ENCODE data around the gene PARN.
"Not testable (repeated sequence)": the region's sequence is repeated elsewhere in the genome, so short reads cannot be mapped to it uniquely, and the experiment has no call there.

The PARN gene

DNA sequence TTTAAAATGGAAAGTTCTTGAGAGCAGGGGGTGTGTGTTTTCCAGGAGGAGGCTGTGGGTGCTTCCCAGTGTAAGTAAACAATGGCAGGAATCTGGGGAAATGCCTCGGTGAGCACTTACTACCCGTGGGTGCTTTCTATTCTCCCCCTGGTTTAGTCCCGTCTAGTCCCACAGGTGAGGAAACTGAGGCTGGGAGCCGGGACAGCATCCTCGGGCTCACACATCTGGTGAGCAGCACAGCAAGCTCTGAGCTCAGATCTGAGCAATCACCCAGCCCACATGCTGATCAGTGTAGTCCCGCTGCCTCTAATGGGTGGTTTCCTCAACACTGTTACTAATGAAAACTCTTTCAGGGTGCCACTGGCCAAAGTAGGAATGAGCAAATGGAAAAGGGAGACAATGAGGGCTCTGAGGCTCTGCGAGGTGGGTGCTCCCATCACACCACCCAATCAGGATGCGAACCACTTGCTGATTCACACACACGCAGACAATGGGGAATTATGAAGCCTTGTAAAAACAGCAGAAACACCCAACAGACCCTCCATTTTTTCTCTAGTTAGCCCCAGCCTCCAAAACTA, 202.6 kb downstream of the PARN start:
- H3K36me3 Mint-ChIP-seq (ENCODE audit: insufficient read depth): no peaks in the 10 kb centered on the region
- no peaks in the 10 kb centered on the region for H3K4me1 Mint-ChIP-seq (ENCODE audit: low read depth in 2 of 2)
- H3K9me3 Mint-ChIP-seq: no peaks in the 10 kb centered on the region
- no peak for ATAC-seq (replicated peaks)
- no peak overlapping the region for H3K4me3 Mint-ChIP-seq
- DNase-seq: no peak
- H3K27ac Mint-ChIP-seq: no peak overlapping the region
- H3K27me3 Mint-ChIP-seq: no peaks in the 10 kb centered on the region

DNA sequence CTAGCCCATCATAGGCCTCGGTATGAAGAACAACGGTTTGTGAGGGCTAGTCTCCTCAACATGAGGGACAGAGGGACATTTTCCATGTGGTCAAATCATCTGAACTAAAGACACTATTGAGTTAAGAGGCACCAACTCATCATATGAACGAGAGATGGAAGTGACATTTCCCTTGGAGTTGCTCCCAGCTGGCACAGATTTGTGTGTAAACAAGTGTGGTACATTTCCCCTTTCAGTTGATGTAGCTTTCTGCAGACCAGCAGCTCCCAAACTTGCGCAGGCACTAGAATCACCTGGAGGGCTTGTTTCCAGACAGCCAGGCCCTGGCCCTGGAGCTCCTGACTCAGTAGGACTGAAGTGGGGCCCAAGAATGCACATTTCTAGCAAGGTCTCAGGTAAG, 205.5 kb downstream of the PARN start:
- DNase-seq (no peak), ATAC-seq (replicated peaks) (no peak)
- Mint-ChIP-seq H3K36me3 (ENCODE audit: insufficient read depth) (no peaks in the 10 kb centered on the region), H3K9me3 (no peaks in the 10 kb centered on the region), H3K4me3 (no peak overlapping the region), H3K27me3 (no peaks in the 10 kb centered on the region), H3K27ac (no peak overlapping the region), H3K4me1 (ENCODE audit: low read depth in 2 of 2) (no peaks in the 10 kb centered on the region)

DNA sequence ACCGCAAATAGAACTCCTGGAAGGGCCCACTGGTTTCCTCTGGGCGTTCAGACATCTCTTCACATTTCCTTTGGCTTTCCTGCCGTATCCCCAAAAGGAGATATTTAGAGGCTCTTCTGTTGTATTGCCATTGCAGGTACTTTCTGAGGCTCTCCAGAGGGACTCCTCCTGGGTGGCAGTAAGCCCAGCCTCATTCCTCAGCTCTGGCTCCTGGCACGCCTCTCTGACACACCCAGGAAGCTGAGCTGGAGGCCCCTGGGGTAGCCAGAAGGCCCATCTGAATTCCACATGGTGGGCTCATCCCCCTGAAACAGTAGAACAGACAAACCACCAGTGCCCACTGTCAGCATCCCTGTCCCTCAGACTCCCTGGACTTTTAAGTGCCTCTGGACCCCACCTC, 206.7 kb downstream of the PARN start:
- Mint-ChIP-seq H3K4me1 (ENCODE audit: low read depth in 2 of 2) (no peaks in the 10 kb centered on the region), H3K9me3 (no peaks in the 10 kb centered on the region), H3K27ac (peak overlapping the region in 1 of 2 donors; percentile 29), H3K4me3 (no peak overlapping the region), H3K27me3 (no peaks in the 10 kb centered on the region), H3K36me3 (ENCODE audit: insufficient read depth) (no peaks in the 10 kb centered on the region)
- ATAC-seq (replicated peaks) (no peak), DNase-seq (no peak)

DNA sequence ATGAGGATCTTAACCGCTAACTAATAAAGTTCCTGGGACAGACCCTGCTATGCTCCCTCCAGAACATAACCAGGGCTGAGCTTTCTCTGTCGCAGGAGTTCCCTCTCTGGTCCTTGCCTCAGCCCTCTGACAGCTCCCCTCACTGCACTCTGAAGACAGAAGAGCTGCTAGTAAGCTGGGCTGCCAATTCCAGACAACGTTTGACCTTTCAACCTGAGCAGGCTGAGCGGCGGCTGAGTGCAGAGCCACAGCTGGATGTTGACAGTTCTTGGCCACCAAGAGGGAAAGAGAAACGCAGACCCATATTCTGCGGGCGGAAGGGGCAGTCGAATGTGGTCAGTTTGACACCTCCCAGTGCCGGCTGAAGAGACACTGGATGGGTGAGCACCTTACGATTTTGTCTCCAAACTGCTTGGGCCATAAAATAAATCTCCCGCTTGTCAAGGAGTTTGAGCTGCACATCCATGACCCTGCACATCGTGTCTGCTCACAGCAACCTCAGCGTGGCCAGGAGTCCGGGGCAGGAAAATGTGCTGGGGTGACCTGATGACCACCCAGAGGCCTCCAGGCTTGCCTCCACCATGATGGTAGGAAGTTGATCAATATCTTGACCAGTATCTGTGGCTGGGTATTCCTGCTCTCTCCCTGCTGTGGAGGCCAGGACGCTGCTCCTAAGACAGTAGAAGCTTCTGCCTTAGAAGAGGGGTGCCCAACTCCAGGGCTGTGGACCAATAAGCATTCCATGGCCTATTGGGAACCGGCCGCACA, 209.2 kb downstream of the PARN start:
- no peak overlapping the region for H3K4me3 Mint-ChIP-seq
- ATAC-seq (replicated peaks): no peak

DNA sequence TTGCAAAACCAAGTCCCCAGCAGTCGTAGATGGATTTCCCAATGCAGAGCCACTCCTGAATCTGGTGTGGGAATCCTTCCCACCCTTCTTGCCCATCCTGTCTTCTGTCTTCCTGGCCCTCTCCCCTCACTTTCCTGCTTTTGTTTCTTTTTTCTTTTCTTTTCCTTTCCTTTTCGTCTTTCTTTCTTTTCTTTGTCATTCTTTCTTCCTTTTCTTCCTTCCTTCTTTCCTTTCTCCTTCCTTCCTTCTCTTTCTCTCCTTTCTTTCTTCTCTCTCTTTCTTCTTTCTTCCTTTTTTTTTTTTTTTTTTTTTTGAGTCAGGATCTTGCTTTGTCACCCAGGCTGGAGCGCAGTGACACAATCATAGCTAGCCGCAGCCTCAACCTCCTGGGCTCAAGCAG, 209.8 kb downstream of the PARN start:
- H3K9me3 Mint-ChIP-seq; DNase-seq; H3K36me3 Mint-ChIP-seq (ENCODE audit: insufficient read depth); H3K27me3 Mint-ChIP-seq; H3K4me3 Mint-ChIP-seq; H3K4me1 Mint-ChIP-seq (ENCODE audit: low read depth in 2 of 2); H3K27ac Mint-ChIP-seq; ATAC-seq (replicated peaks): not testable (repeated sequence)

More for the DNA sequence above, 209.2 kb downstream of the PARN start:
- H3K36me3 Mint-ChIP-seq (ENCODE audit: insufficient read depth): no peaks in the 10 kb centered on the region
- H3K27ac Mint-ChIP-seq: no peak overlapping the region
- H3K9me3 Mint-ChIP-seq: no peaks in the 10 kb centered on the region
- no peak for DNase-seq
- no peaks in the 10 kb centered on the region for H3K27me3 Mint-ChIP-seq
- H3K4me1 Mint-ChIP-seq (ENCODE audit: low read depth in 2 of 2): no peaks in the 10 kb centered on the region

DNA sequence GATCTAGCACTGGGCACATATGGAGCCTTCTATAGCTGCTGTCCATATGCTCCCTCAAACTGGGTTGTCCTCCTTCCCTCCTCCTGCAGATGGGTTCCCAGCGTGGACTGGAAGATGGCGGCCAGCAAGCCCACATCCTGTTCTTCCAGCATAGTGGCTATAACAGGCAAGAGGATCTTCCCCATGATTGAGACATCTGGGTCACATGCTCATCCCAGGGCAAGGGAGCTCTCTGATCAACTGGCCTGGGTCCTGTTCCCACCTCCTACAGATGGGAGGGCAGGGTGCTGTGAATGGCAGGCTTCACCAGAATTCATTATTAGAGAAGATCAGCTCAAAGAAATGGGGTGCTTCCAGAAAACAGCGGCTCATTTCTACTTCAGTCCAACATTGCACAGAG, 210.2 kb downstream of the PARN start:
- no peak for ATAC-seq (replicated peaks)
- Mint-ChIP-seq H3K9me3 (no peaks in the 10 kb centered on the region), H3K4me1 (ENCODE audit: low read depth in 2 of 2) (no peaks in the 10 kb centered on the region), H3K27me3 (peaks cover 0 to 9% of the 10 kb centered on the region in 2 donors), H3K36me3 (ENCODE audit: insufficient read depth) (no peaks in the 10 kb centered on the region), H3K27ac (no peak overlapping the region), H3K4me3 (no peak overlapping the region)
- DNase-seq: no peak

DNA sequence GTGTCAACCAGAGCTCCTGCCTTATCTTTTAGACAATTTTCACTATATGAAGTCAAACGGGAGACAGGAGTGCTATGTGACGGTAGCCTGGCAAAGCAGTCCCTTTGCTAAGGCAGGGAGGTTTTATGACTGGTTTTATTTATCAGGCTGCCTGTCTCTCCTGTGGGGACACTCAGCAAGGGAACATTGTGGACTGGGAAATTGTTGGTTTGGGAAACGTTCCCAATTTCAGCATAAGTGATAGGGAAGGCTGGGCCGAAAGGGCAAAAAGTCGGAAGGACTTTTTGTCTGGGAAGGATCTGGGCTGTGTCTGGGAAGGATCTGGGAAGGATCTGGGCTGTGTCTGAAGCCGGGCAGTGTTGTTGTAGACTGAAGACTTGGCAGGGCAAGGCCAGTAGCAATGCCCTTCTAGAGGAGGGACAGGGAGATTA, 211.2 kb downstream of the PARN start:
- Mint-ChIP-seq H3K4me1 (ENCODE audit: low read depth in 2 of 2) (no peaks in the 10 kb centered on the region), H3K36me3 (ENCODE audit: insufficient read depth) (no peaks in the 10 kb centered on the region)
- no peak for ATAC-seq (replicated peaks)

DNA sequence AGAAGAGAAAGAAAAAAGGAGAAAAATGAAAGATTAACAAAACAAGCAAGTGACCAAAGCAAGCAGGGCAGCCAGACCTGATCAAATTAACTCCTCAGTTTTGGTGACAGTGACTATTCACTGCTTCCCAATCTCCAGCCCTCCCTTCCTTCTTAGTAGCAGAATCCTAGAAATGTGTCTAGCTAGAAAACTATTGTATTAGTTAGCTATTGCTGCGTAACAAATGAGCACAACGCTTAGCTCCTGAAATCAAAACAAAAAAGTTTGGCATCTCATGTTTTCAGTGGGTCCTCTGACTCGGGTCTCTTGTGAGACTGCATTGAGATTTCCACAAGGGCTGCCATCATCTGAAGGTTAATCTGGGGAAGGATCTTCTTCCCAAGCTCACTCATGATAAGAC, 213.9 kb downstream of the PARN start:
- H3K9me3 Mint-ChIP-seq: no peaks in the 10 kb centered on the region
- ATAC-seq (replicated peaks) (no peak), DNase-seq (no peak)
- H3K36me3 Mint-ChIP-seq (ENCODE audit: insufficient read depth): no peaks in the 10 kb centered on the region
- H3K27me3 Mint-ChIP-seq: peaks cover 0 to 9% of the 10 kb centered on the region in 2 donors
- no peak overlapping the region for H3K4me3 Mint-ChIP-seq
- H3K27ac Mint-ChIP-seq: no peak overlapping the region
- H3K4me1 Mint-ChIP-seq (ENCODE audit: low read depth in 2 of 2): no peaks in the 10 kb centered on the region

More for the DNA sequence above, 211.2 kb downstream of the PARN start:
- H3K4me3 Mint-ChIP-seq: no peak overlapping the region
- no peaks in the 10 kb centered on the region for H3K9me3 Mint-ChIP-seq
- peaks cover 0 to 9% of the 10 kb centered on the region in 2 donors for H3K27me3 Mint-ChIP-seq
- no peak overlapping the region for H3K27ac Mint-ChIP-seq
- no peak for DNase-seq

DNA sequence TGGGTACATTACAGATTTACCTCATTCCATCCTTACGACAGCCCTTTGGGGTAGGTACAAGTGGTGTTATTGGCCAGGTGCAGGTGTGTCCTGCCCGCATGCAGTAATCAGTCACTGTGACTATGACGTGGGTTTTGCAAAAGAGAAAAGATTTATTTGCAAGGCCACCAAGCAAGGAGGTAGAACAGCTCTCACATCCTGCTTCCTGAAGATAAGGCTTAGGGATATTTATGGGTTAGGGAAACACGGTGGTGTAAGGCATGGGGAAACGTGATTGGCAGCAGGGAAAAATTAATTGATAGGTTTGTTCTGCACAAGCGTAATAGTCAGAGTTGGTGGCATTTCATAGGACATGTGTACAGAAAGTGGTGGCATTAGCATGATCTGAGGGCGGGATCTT, 214.8 kb downstream of the PARN start:
- no peaks in the 10 kb centered on the region for H3K36me3 Mint-ChIP-seq (ENCODE audit: insufficient read depth)
- no peak overlapping the region for H3K27ac Mint-ChIP-seq
- no peak overlapping the region for H3K4me3 Mint-ChIP-seq
- peaks cover 0 to 9% of the 10 kb centered on the region in 2 donors for H3K27me3 Mint-ChIP-seq
- no peak for ATAC-seq (replicated peaks)
- H3K9me3 Mint-ChIP-seq: no peaks in the 10 kb centered on the region
- no peaks in the 10 kb centered on the region for H3K4me1 Mint-ChIP-seq (ENCODE audit: low read depth in 2 of 2)
- DNase-seq: no peak

DNA sequence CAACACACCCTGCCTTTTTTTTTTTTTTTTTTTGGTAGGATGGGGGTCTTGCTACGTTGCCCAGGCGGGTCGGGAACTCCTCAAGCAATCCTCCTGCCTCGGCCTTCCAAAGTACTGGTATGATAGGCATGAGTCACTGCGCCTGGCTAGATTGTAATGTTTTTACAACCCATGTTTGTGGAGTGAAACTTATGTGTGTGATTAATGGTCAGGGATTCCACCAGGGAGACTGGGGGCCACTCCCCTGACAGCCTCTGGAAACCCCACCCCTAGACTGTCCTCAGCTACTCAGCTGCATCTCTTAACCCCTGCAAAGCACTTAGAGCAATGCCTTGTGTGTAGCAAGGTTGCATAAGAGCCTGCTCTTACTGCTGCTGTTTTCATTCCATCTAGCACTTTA, 220.5 kb downstream of the PARN start:
- no peaks in the 10 kb centered on the region for H3K9me3 Mint-ChIP-seq
- ATAC-seq (replicated peaks) (no peak), DNase-seq (no peak)
- H3K36me3 Mint-ChIP-seq (ENCODE audit: insufficient read depth): no peaks in the 10 kb centered on the region
- H3K4me1 Mint-ChIP-seq (ENCODE audit: low read depth in 2 of 2): no peaks in the 10 kb centered on the region
- H3K4me3 Mint-ChIP-seq: no peak overlapping the region
- no peak overlapping the region for H3K27ac Mint-ChIP-seq
- H3K27me3 Mint-ChIP-seq: no peaks in the 10 kb centered on the region

DNA sequence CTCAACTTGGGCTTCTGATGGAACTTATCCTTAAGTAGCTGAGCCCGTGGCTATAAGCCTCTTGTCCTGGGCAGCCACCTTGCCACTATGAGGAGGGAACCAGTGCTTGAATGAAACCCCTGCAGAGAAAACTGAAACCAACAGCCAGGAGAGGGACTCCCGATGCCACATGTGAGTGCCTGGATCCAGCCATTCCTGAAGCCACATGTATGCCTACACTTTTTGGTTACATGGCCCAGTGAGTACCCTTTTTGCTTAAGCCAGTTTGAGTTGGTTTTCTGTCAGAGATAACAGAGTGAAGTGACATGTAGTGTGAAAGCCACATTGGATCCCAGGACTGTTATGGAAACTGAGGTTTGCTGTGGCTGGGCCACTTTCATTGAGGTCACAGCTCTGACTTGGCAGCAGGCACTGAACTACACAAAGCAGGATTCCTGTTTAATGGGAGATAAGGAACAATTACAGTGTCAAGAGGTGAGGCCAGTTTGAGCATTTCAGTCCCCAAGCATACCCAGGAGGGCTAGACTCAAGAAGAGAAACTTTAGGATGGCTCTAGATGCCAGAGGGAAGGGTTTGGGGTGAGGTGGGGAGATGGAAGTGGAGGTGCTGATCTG, 222.2 kb downstream of the PARN start:
- Mint-ChIP-seq H3K4me1 (ENCODE audit: low read depth in 2 of 2) (no peaks in the 10 kb centered on the region), H3K36me3 (ENCODE audit: insufficient read depth) (no peaks in the 10 kb centered on the region), H3K27me3 (no peaks in the 10 kb centered on the region), H3K27ac (peak overlapping the region in 1 of 2 donors; percentile 28), H3K9me3 (no peaks in the 10 kb centered on the region), H3K4me3 (no peak overlapping the region)
- ATAC-seq (replicated peaks) (no peak), DNase-seq (no peak)

DNA sequence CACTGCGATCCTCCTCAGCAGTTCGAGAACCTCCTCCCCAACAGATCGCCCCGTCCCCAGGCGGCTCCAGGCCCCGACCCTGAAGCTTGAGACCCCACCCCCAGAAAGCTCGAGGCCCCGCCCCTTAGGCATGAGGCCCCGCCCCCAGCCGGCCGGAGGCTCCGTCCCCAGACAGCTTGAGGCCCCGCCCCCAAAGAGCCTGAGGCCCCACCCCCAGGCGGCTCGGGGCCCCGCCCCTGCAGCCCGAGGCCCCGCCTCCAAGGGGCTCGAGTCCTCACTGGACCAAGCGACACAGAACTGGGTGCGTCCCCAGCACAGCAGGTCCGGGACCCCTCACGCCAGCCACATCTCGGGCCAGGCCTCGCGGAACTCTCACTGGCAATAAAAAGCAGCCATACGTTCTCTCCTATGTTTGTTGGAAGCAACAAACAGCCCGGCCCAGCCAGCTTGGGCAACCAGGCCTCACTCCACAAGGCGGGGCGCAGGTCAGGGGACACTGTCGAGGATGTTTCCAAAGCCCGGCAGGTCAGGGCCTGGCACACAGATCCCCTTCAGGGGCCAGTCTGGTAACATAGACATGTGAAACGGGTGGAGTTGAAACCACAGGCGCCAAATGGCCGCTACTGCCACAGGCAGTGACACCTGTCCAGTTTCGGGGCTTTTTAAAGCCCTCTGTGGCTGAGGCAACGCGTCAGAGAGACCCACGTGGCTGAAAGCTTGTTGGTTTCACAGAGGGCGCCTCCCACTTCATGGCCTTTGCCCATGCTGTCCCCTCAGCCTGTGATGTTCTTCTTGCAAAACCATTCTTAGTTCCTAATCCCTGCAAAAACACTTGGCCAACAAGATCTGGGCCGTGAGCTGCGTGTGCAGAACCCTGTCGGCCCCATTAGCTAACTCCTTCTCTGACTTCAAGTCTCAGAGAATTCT, 224.2 kb downstream of the PARN start:
- no peaks in the 10 kb centered on the region for H3K4me1 Mint-ChIP-seq (ENCODE audit: low read depth in 2 of 2)
- H3K4me3 Mint-ChIP-seq: no peak overlapping the region
- H3K27ac Mint-ChIP-seq: no peak overlapping the region
- ATAC-seq (replicated peaks): no peak
- H3K9me3 Mint-ChIP-seq: no peaks in the 10 kb centered on the region
- no peak for DNase-seq
- peaks cover 0 to 10% of the 10 kb centered on the region in 2 donors for H3K27me3 Mint-ChIP-seq
- H3K36me3 Mint-ChIP-seq (ENCODE audit: insufficient read depth): no peaks in the 10 kb centered on the region

DNA sequence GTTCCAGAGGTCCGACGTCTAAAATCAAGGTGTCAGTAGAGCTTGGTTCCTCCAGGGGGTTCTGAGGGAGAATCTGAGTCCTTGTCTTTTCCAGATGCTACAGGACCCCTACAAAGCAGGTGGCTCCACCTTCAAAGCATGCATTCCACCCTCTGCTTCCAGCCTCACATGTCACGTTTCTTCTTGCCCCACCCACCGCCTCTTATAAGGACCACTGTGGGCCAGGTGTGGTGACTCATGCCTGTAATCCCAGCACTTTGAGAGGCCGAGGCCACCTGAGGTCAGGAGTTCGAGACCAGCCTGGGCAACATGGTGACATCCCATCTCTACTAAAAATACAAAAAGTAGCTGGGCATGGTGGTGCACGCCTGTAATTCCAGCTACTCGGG, 227.1 kb downstream of the PARN start:
- not testable (repeated sequence) for H3K9me3 Mint-ChIP-seq; H3K36me3 Mint-ChIP-seq (ENCODE audit: insufficient read depth); H3K27ac Mint-ChIP-seq; H3K4me1 Mint-ChIP-seq (ENCODE audit: low read depth in 2 of 2); H3K4me3 Mint-ChIP-seq; ATAC-seq (replicated peaks); DNase-seq
- H3K27me3 Mint-ChIP-seq: peaks cover 0 to 28% of the 10 kb centered on the region in 2 donors

All from effector memory CD8-positive, alpha-beta T cell (primary cell).